HCT116 (cell line): Measurements from ENCODE around the gene AADACL2. TPM values are rescaled to one million over a fixed set of nuclear protein-coding genes. Genes with fewer than 3 reads are reported as not detected.

Experiments used
- ATAC-seq: fragments of 200-7000 bp; cut with Tn5 transposase; 2 replicates; pipeline ENCODE4 v1.9.1; 2020; ENCODE audit warnings: mild to moderate bottlenecking, moderate library complexity
- BruUV-seq: library from RNA; stranded (reverse); fragments of 400-500 nt; replicated peaks from 2 replicates; lab custom pipeline; 2021; lab: Mats Ljungman, UMichigan
- CTCF ChIA-PET: fragments of 300-600 bp; sonication (Branson Sonifier 250); formaldehyde crosslinking; loops from one replicate; lab custom pipeline; 2021; ENCODE audit warnings: antibody characterized with exemption; lab: Charles Lee
- POLR2A ChIA-PET: fragments of 300-600, 350-600 bp; sonication (Branson Sonifier 250); formaldehyde crosslinking; loops from one replicate; lab custom pipeline; 2021; ENCODE audit warnings: antibody characterized with exemption; lab: Charles Lee
- RAD21 ChIA-PET, 2 experiments: fragments of 300-600 bp; sonication (Branson Sonifier 250); formaldehyde crosslinking; loops; one replicate each; lab custom pipeline; 2023; ENCODE audit warnings: low total read pairs in 2 of 2; ENCODE audit not compliant: uncharacterized antibody in 2 of 2, unreplicated experiment in 2 of 2, low non-redundant PET in 1 of 2; lab: Charles Lee
- DNase-seq: peaks from one replicate; pipeline ENCODE4 v3.0.0-alpha.2; 2010; ENCODE audit warnings: low read depth, low spot score
- H2AFZ ChIP-seq: fragments of 200-600 bp; shearing (Covaris generic), sonication (generic); 2 replicates; pipeline ENCODE4 v1.6.1; 2017; ENCODE audit warnings: low read depth, mixed run types, mixed read lengths, antibody characterized with exemption, low read length; ENCODE audit not compliant: poor library complexity, severe bottlenecking
- H3K27ac ChIP-seq: 2 replicates; pipeline ENCODE4 v1.5.1; 2012; ENCODE audit warnings: low read depth, low read length
- H3K27me3 ChIP-seq: fragments of 200-600 bp; sonication (generic); 2 replicates; pipeline ENCODE4 v1.6.1; 2016; ENCODE audit warnings: mixed run types, low read length, mixed read lengths; ENCODE audit not compliant: insufficient read depth
- H3K36me3 ChIP-seq, 2 experiments: fragments of 200-500 bp in 1 of 2; fragments of 200-600 bp in 1 of 2; sonication (Bioruptor generic) in 1 of 2; sonication (generic) in 1 of 2; 2 replicates each; pipeline versions ENCODE4 v1.5.1 to v1.6.1; 2014 to 2016; ENCODE audit warnings: low read length in 2 of 2, inconsistent platforms in 1 of 2, mixed read lengths in 1 of 2, mixed run types in 1 of 2; ENCODE audit not compliant: insufficient read depth in 2 of 2, control insufficient read depth in 1 of 2
- H3K4me1 ChIP-seq, 2 experiments: fragments of 200-600 bp in 1 of 2; sonication (generic) in 1 of 2; 2 replicates each; pipeline versions ENCODE4 v1.5.1 to v1.6.1; 2012 to 2017; ENCODE audit warnings: low read length in 2 of 2, inconsistent platforms in 1 of 2, mild to moderate bottlenecking in 1 of 2, mixed read lengths in 1 of 2, mixed run types in 1 of 2, moderate library complexity in 1 of 2; ENCODE audit not compliant: insufficient read depth in 2 of 2, control insufficient read depth in 1 of 2
- H3K4me2 ChIP-seq: fragments of 200-600 bp; sonication (generic); 2 replicates; pipeline ENCODE4 v1.6.1; 2017; ENCODE audit warnings: mixed run types, low read length, mixed read lengths
- H3K4me3 ChIP-seq, 2 experiments: fragments of 200-600 bp in 1 of 2; sonication (generic) in 1 of 2; replicated peaks in 1 of 2; 2 replicates each; pipeline ENCODE4 v1.5.1; 2011 to 2016; ENCODE audit warnings: low read length in 2 of 2, control low read depth in 1 of 2, low read depth in 1 of 2, mild to moderate bottlenecking in 1 of 2, mixed read lengths in 1 of 2, mixed run types in 1 of 2
- H3K79me2 ChIP-seq: fragments of 200-600 bp; sonication (generic); 2 replicates; pipeline ENCODE4 v1.6.1; 2017; ENCODE audit warnings: mild to moderate bottlenecking, mixed run types, low read length, moderate library complexity, mixed read lengths; ENCODE audit not compliant: insufficient read depth
- H3K9ac ChIP-seq: fragments of 200-600 bp; sonication (generic); 2 replicates; pipeline ENCODE4 v1.6.1; 2016; ENCODE audit warnings: low read length, mixed read lengths
- H3K9me2 ChIP-seq: fragments of 200-600 bp; sonication (generic), shearing (Covaris generic); 2 replicates; pipeline ENCODE4 v1.6.1; 2017; ENCODE audit warnings: mixed run types, mild to moderate bottlenecking, moderate library complexity; ENCODE audit not compliant: insufficient read depth
- H3K9me3 ChIP-seq, 2 experiments: fragments of 200-500 bp in 1 of 2; fragments of 200-600 bp in 1 of 2; sonication (Bioruptor generic) in 1 of 2; sonication (generic) in 1 of 2; 2 replicates each; pipeline ENCODE4 v1.6.1; 2014 to 2017; ENCODE audit warnings: low read length in 2 of 2, mixed read lengths in 2 of 2, inconsistent platforms in 1 of 2, low read depth in 1 of 2, mild to moderate bottlenecking in 1 of 2, mixed run types in 1 of 2, moderate library complexity in 1 of 2; ENCODE audit not compliant: control insufficient read depth in 1 of 2, insufficient read depth in 1 of 2
- H4K20me1 ChIP-seq: fragments of 200-600 bp; sonication (generic), shearing (Covaris generic); 2 replicates; pipeline ENCODE4 v1.6.1; 2017; ENCODE audit warnings: mixed run types, mild to moderate bottlenecking, moderate library complexity; ENCODE audit not compliant: insufficient read depth
- CEBPB ChIP-seq: IDR thresholded peaks from 2 replicates; pipeline ENCODE4 v1.6.1; 2012; ENCODE audit warnings: low read depth
- EGR1 ChIP-seq: IDR thresholded peaks from 2 replicates; pipeline ENCODE4 v1.6.1; 2012; ENCODE audit warnings: low read depth
- ELF1 ChIP-seq: IDR thresholded peaks from 2 replicates; pipeline ENCODE4 v1.6.1; 2012; ENCODE audit warnings: low read depth, borderline replicate concordance
- EZH2 ChIP-seq: fragments of 200-600 bp; sonication (generic); IDR thresholded peaks from 2 replicates; pipeline ENCODE4 v1.6.1; 2017; ENCODE audit warnings: antibody characterized with exemption, mixed run types
- EZH2phosphoT487 ChIP-seq: fragments of 200-600 bp; IDR thresholded peaks from 2 replicates; pipeline ENCODE4 v1.6.1; 2018; ENCODE audit warnings: antibody characterized with exemption, borderline replicate concordance
- FOSL1 ChIP-seq: IDR thresholded peaks from 2 replicates; pipeline ENCODE4 v1.6.1; 2012; ENCODE audit warnings: low read depth
- JUND ChIP-seq: IDR thresholded peaks from 2 replicates; pipeline ENCODE4 v1.6.1; 2012
- MAX ChIP-seq: IDR thresholded peaks from 2 replicates; pipeline ENCODE4 v1.6.1; 2012
- POLR2AphosphoS5 ChIP-seq: IDR thresholded peaks from 2 replicates; pipeline ENCODE4 v1.6.1; 2011; ENCODE audit warnings: mild to moderate bottlenecking, low read depth, low read length, moderate library complexity
- RAD21 ChIP-seq: IDR thresholded peaks from 2 replicates; pipeline ENCODE4 v1.6.1; 2012; ENCODE audit warnings: low read depth, mild to moderate bottlenecking
- REST ChIP-seq: IDR thresholded peaks from 2 replicates; pipeline ENCODE4 v1.6.1; 2012; ENCODE audit warnings: low read depth
- SIN3A ChIP-seq: IDR thresholded peaks from 2 replicates; pipeline ENCODE4 v1.6.1; 2012; ENCODE audit warnings: low read depth
- SP1 ChIP-seq: IDR thresholded peaks from 2 replicates; pipeline ENCODE4 v1.6.1; 2012; ENCODE audit warnings: low read depth
- SRF ChIP-seq: IDR thresholded peaks from 2 replicates; pipeline ENCODE4 v1.6.1; 2012; ENCODE audit warnings: low read depth
- TCF7L2 ChIP-seq: IDR thresholded peaks from 2 replicates; pipeline ENCODE4 v1.7.0; 2011; ENCODE audit warnings: borderline replicate concordance, inconsistent platforms; ENCODE audit not compliant: insufficient read depth, insufficient read length; ENCODE audit errors: extremely low read depth
- YY1 ChIP-seq: IDR thresholded peaks from 2 replicates; pipeline ENCODE4 v1.6.1; 2011; ENCODE audit warnings: low read length, low read depth, moderate library complexity, mild to moderate bottlenecking; ENCODE audit not compliant: insufficient replicate concordance; ENCODE audit errors: extremely low read depth
- intact Hi-C: fragments of 100-400 bp; cut with micrococcal nuclease; formaldehyde crosslinking; loops from 2 replicates; pipeline ENCODE4 v1.10.0; 2022
- total RNA-seq: library from RNA; stranded (reverse); gene quantifications from one replicate; pipeline ENCODE4 v1.2.1, GENCODE V29; 2021; ENCODE audit not compliant: unreplicated experiment

AADACL2 gene
- total RNA-seq, 1 experiment from 2014 or later, result not detected

GRCh38 chr3:151774910-151775309 lies 41.2 kb downstream of the AADACL2 start:
- CTCF ChIA-PET, result no interaction called here
- no peaks in the 10 kb centered on the region for H4K20me1 ChIP-seq
- intact Hi-C loops, result no loop called here
- H3K9me3 ChIP-seq, result no peaks in the 10 kb centered on the region
- no TSS peak for BruUV-seq
- H3K4me3 ChIP-seq, result no peak overlapping the region
- TF ChIP-seq ELF1, result no peak
- TF ChIP-seq SP1, result no peak
- TF ChIP-seq RAD21, result no peak
- TF ChIP-seq EGR1, result no peak
- TF ChIP-seq MAX, result no peak
- no peak for TF ChIP-seq FOSL1
- no peak for TF ChIP-seq EZH2phosphoT487
- no peak for TF ChIP-seq JUND
- TF ChIP-seq YY1, result no peak
- no peak for TF ChIP-seq SRF
- TF ChIP-seq, all 23 proteins: peak for 0
- no peaks in the 10 kb centered on the region for H3K27me3 ChIP-seq
- DNase-seq, result no peak
- no peak overlapping the region for H3K4me2 ChIP-seq
- peaks cover 5 to 13% of the 10 kb centered on the region in 2 experiments; a peak in 3 of 4 replicates for H3K4me1 ChIP-seq
- H3K9ac ChIP-seq, result no peak overlapping the region
- no peaks in the 10 kb centered on the region for H3K36me3 ChIP-seq
- no peaks in the 10 kb centered on the region; the same call in 1 of the 2 replicates for H3K9me2 ChIP-seq
- no peak overlapping the region for H2AFZ ChIP-seq
- ChIA-PET POLR2A (no interaction called here), RAD21 (no interaction called here)
- no peak overlapping the region for H3K27ac ChIP-seq
- no peak for ATAC-seq
- peaks cover 43% of the 10 kb centered on the region for H3K79me2 ChIP-seq

GRCh38 chr3:151775314-151776258 lies 41.9 kb downstream of the AADACL2 start:
- H3K4me1 ChIP-seq, result peaks cover 5 to 6% of the 10 kb centered on the region in 2 experiments; a peak in 3 of 4 replicates
- no peak overlapping the region for H3K9ac ChIP-seq
- H2AFZ ChIP-seq, result no peak overlapping the region
- H3K9me2 ChIP-seq, result no peaks in the 10 kb centered on the region; the same call in 1 of the 2 replicates
- CTCF ChIA-PET, result no interaction called here
- POLR2A ChIA-PET, result no interaction called here
- no peak for TF ChIP-seq MAX
- TF ChIP-seq POLR2AphosphoS5, result no peak
- no peak for TF ChIP-seq TCF7L2
- TF ChIP-seq EZH2, result no peak
- TF ChIP-seq CEBPB, result no peak
- TF ChIP-seq YY1, result no peak
- no peak for TF ChIP-seq REST
- TF ChIP-seq RAD21, result no peak
- no peak for TF ChIP-seq FOSL1
- no peak for TF ChIP-seq SIN3A
- no peak overlapping the region for H3K4me3 ChIP-seq
- intact Hi-C loops, result no loop called here
- RAD21 ChIA-PET, result no interaction called here
- peaks cover 36% of the 10 kb centered on the region for H3K79me2 ChIP-seq
- no peaks in the 10 kb centered on the region for H4K20me1 ChIP-seq
- BruUV-seq, result no TSS peak
- H3K27me3 ChIP-seq, result no peaks in the 10 kb centered on the region
- no peak for ATAC-seq
- no peaks in the 10 kb centered on the region for H3K9me3 ChIP-seq
- no peak overlapping the region for H3K4me2 ChIP-seq
- H3K36me3 ChIP-seq, result no peaks in the 10 kb centered on the region
- no peak for DNase-seq
- H3K27ac ChIP-seq, result no peak overlapping the region
